ENCODE measurements around the gene XRCC6. TPM values are rescaled to one million over a fixed set of nuclear protein-coding genes. Genes with fewer than 3 reads are reported as not detected.

XRCC6 gene
- total RNA-seq, 8 experiments from 2014 or later: 205 to 384 (median 275) TPM

- WGBS, 10 experiments: 80 to 100% (median 97%) methylated on average over 1 to 7 of the region's 7 CpGs; no CpG with 5 or more reads in 1 of the 10 experiments
Measured at GRCh38 chr22:41641854-41642253, 20.8 kb downstream of the XRCC6 start.

GRCh38 chr22:41642331-41643110 lies 21.4 kb downstream of the XRCC6 start:
- no peak overlapping the region for H3K4me3 ChIP-seq
- in situ Hi-C loops (cut with MboI; ENCODE audit: low pct_unique_long_range_greater_than_20kb in 2 of 9, low sequenced_read_pairs in 9 of 9, unreplicated experiment in 9 of 9): no loop called here
- WGBS, 10 experiments: 69 to 100% (median 91%) methylated on average over 2 to 6 of the region's 6 CpGs
- no peak overlapping the region for H3K27ac ChIP-seq
- H3K4me1 ChIP-seq (replicated peaks in 1 of 2): no peaks in the 10 kb centered on the region
- ATAC-seq (replicated peaks in 6 of 8): no peak

More at GRCh38 chr22:41641854-41642253, 20.8 kb downstream of the XRCC6 start:
- in situ Hi-C loops (cut with MboI; ENCODE audit: low pct_unique_long_range_greater_than_20kb in 2 of 9, low sequenced_read_pairs in 9 of 9, unreplicated experiment in 9 of 9): no loop called here
- Histone ChIP-seq H3K4me3 (no peak overlapping the region), H3K27ac (no peak overlapping the region), H3K4me1 (replicated peaks in 1 of 2) (no peaks in the 10 kb centered on the region)
- no peak for ATAC-seq (replicated peaks in 6 of 8)

GRCh38 chr22:41647771-41648170 lies 26.7 kb downstream of the XRCC6 start:
- ATAC-seq (replicated peaks in 6 of 8): no peak
- in situ Hi-C loops (cut with MboI; ENCODE audit: low pct_unique_long_range_greater_than_20kb in 2 of 9, low sequenced_read_pairs in 9 of 9, unreplicated experiment in 9 of 9): no loop called here
- 62 to 100% (median 95%) methylated on average over 1 to 2 of the region's 3 CpGs; no CpG with 5 or more reads in 6 of the 10 experiments for WGBS, 10 experiments
- Histone ChIP-seq H3K4me1 (replicated peaks in 1 of 2) (no peaks in the 10 kb centered on the region), H3K27ac (no peak overlapping the region), H3K4me3 (no peak overlapping the region)

GRCh38 chr22:41648432-41648831 lies 27.3 kb downstream of the XRCC6 start:
- ATAC-seq (replicated peaks in 6 of 8): peak in 3 of 8 experiments; percentile 66 to 85 (median 73)
- no peak overlapping the region for H3K4me3 ChIP-seq
- H3K4me1 ChIP-seq (replicated peaks in 1 of 2): no peaks in the 10 kb centered on the region
- H3K27ac ChIP-seq: no peak overlapping the region
- in situ Hi-C loops (cut with MboI; ENCODE audit: low pct_unique_long_range_greater_than_20kb in 2 of 9, low sequenced_read_pairs in 9 of 9, unreplicated experiment in 9 of 9): no loop called here
- 8 to 100% (median 40%) methylated on average over 1 of the region's 1 CpG; no CpG with 5 or more reads in 5 of the 10 experiments for WGBS, 10 experiments

- H3K4me3 ChIP-seq: no peak overlapping the region
- in situ Hi-C loops (cut with MboI; ENCODE audit: low pct_unique_long_range_greater_than_20kb in 2 of 9, low sequenced_read_pairs in 9 of 9, unreplicated experiment in 9 of 9): no loop called here
- no peak for ATAC-seq (replicated peaks in 6 of 8)
- no peak overlapping the region for H3K27ac ChIP-seq
- WGBS, 10 experiments: 100% methylated on average over 1 of the region's 1 CpG; no CpG with 5 or more reads in 7 of the 10 experiments
- no peaks in the 10 kb centered on the region for H3K4me1 ChIP-seq (replicated peaks in 1 of 2)
Measured at GRCh38 chr22:41650229-41650628, 29.1 kb downstream of the XRCC6 start.

- in situ Hi-C loops (cut with MboI; ENCODE audit: low pct_unique_long_range_greater_than_20kb in 2 of 9, low sequenced_read_pairs in 9 of 9, unreplicated experiment in 9 of 9): no loop called here
- H3K4me1 ChIP-seq (replicated peaks in 1 of 2): no peaks in the 10 kb centered on the region
- no peak overlapping the region for H3K4me3 ChIP-seq
- no peak for ATAC-seq (replicated peaks in 6 of 8)
- WGBS, 10 experiments: 80 to 100% (median 96%) methylated on average over 1 to 10 of the region's 11 CpGs; no CpG with 5 or more reads in 1 of the 10 experiments
- H3K27ac ChIP-seq: no peak overlapping the region
Measured at GRCh38 chr22:41650821-41651220, 29.7 kb downstream of the XRCC6 start.

GRCh38 chr22:41654322-41654721 lies 33.2 kb downstream of the XRCC6 start:
- in situ Hi-C loops (cut with MboI; ENCODE audit: low pct_unique_long_range_greater_than_20kb in 2 of 9, low sequenced_read_pairs in 9 of 9, unreplicated experiment in 9 of 9): no loop called here
- WGBS, 10 experiments: 80 to 100% (median 97%) methylated on average over 1 to 3 of the region's 3 CpGs; no CpG with 5 or more reads in 2 of the 10 experiments
- Histone ChIP-seq H3K4me1 (replicated peaks in 1 of 2) (no peaks in the 10 kb centered on the region), H3K27ac (no peak overlapping the region), H3K4me3 (no peak overlapping the region)
- no peak for ATAC-seq (replicated peaks in 6 of 8)

- in situ Hi-C loops (cut with MboI; ENCODE audit: low pct_unique_long_range_greater_than_20kb in 2 of 9, low sequenced_read_pairs in 9 of 9, unreplicated experiment in 9 of 9): no loop called here
- 54 to 100% (median 92%) methylated on average over 1 to 5 of the region's 5 CpGs; no CpG with 5 or more reads in 1 of the 10 experiments for WGBS, 10 experiments
- peak in 1 of 8 experiments; percentile 23 for ATAC-seq (replicated peaks in 6 of 8)
- H3K4me1 ChIP-seq (replicated peaks in 1 of 2): no peaks in the 10 kb centered on the region
- H3K27ac ChIP-seq: no peak overlapping the region
- H3K4me3 ChIP-seq: no peak overlapping the region
Measured at GRCh38 chr22:41656556-41656955, 35.5 kb downstream of the XRCC6 start.

- in situ Hi-C loops (cut with MboI; ENCODE audit: low pct_unique_long_range_greater_than_20kb in 2 of 9, low sequenced_read_pairs in 9 of 9, unreplicated experiment in 9 of 9): no loop called here
- 93 to 100% (median 100%) methylated on average over 1 to 6 of the region's 6 CpGs; no CpG with 5 or more reads in 2 of the 10 experiments for WGBS, 10 experiments
- no peak for ATAC-seq (replicated peaks in 6 of 8)
- Histone ChIP-seq H3K27ac (no peak overlapping the region), H3K4me1 (replicated peaks in 1 of 2) (no peaks in the 10 kb centered on the region), H3K4me3 (no peak overlapping the region)
Measured at GRCh38 chr22:41657709-41658108, 36.6 kb downstream of the XRCC6 start.

GRCh38 chr22:41658869-41659268 lies 37.8 kb downstream of the XRCC6 start:
- H3K4me3 ChIP-seq: no peak overlapping the region
- in situ Hi-C loops (cut with MboI; ENCODE audit: low pct_unique_long_range_greater_than_20kb in 2 of 9, low sequenced_read_pairs in 9 of 9, unreplicated experiment in 9 of 9): no loop called here
- no peaks in the 10 kb centered on the region for H3K4me1 ChIP-seq (replicated peaks in 1 of 2)
- 85 to 100% (median 96%) methylated on average over 2 to 16 of the region's 17 CpGs for WGBS, 10 experiments
- no peak overlapping the region for H3K27ac ChIP-seq
- ATAC-seq (replicated peaks in 6 of 8): no peak

- in situ Hi-C loops (cut with MboI; ENCODE audit: low pct_unique_long_range_greater_than_20kb in 2 of 9, low sequenced_read_pairs in 9 of 9, unreplicated experiment in 9 of 9): no loop called here
Measured at GRCh38 chr22:41659941-41660340, 38.8 kb downstream of the XRCC6 start.

GRCh38 chr22:41660416-41660815 lies 39.3 kb downstream of the XRCC6 start:
- no peaks in the 10 kb centered on the region for H3K4me1 ChIP-seq (replicated peaks in 1 of 2)
- in situ Hi-C loops (cut with MboI; ENCODE audit: low pct_unique_long_range_greater_than_20kb in 2 of 9, low sequenced_read_pairs in 9 of 9, unreplicated experiment in 9 of 9): no loop called here
- no peak overlapping the region for H3K27ac ChIP-seq
- WGBS, 10 experiments: 0 to 100% (median 86%) methylated on average over 1 to 3 of the region's 3 CpGs; no CpG with 5 or more reads in 1 of the 10 experiments
- no peak for ATAC-seq (replicated peaks in 6 of 8)
- H3K4me3 ChIP-seq: no peak overlapping the region

More at GRCh38 chr22:41659941-41660340, 38.8 kb downstream of the XRCC6 start:
- ATAC-seq (replicated peaks in 6 of 8): no peak
- WGBS, 10 experiments: 86 to 100% methylated on average over 1 of the region's 1 CpG; no CpG with 5 or more reads in 8 of the 10 experiments
- H3K4me1 ChIP-seq (replicated peaks in 1 of 2): no peaks in the 10 kb centered on the region
- H3K4me3 ChIP-seq: no peak overlapping the region
- H3K27ac ChIP-seq: no peak overlapping the region

- no peak overlapping the region for H3K4me3 ChIP-seq
- WGBS, 10 experiments: 92 to 100% (median 100%) methylated on average over 1 to 3 of the region's 3 CpGs; no CpG with 5 or more reads in 3 of the 10 experiments
- no peaks in the 10 kb centered on the region for H3K4me1 ChIP-seq (replicated peaks in 1 of 2)
- ATAC-seq (replicated peaks in 6 of 8): no peak
- no peak overlapping the region for H3K27ac ChIP-seq
- in situ Hi-C loops (cut with MboI; ENCODE audit: low pct_unique_long_range_greater_than_20kb in 2 of 9, low sequenced_read_pairs in 9 of 9, unreplicated experiment in 9 of 9): no loop called here
Measured at GRCh38 chr22:41661088-41661487, 40.0 kb downstream of the XRCC6 start.

Data from motor neuron (in vitro differentiated cells).